ENCODE results near the gene RIPK1. TPM values are rescaled to one million over a fixed set of nuclear protein-coding genes. Genes with fewer than 3 reads are reported as not detected.
"Not testable (repeated sequence)": the region's sequence is repeated elsewhere in the genome, so short reads cannot be mapped to it uniquely, and the experiment has no call there.

Gene RIPK1
- total RNA-seq, 4 donors from 2014 or later: 26.2 to 33.5 (median 29.0) TPM

- H3K4me3 ChIP-seq (replicated peaks in 1 of 3): peak overlapping the region in 1 of 3 donors; percentile 16
- no peaks in the 10 kb centered on the region for H3K27me3 ChIP-seq
- 67 to 70% methylated on average over 26 of the region's 26 CpGs for WGBS, 2 donors
- no peak for DNase-seq
- peak overlapping the region; percentile 34 to 83 (median 70) for H3K27ac ChIP-seq
- no peaks in the 10 kb centered on the region for H3K36me3 ChIP-seq
- intact Hi-C loops (cut with DNase I): no loop called here
- no peaks in the 10 kb centered on the region for H3K9me3 ChIP-seq
- peaks cover 9 to 18% of the 10 kb centered on the region in 2 donors for H3K4me1 ChIP-seq
- TF ChIP-seq POLR2A (IDR thresholded peaks at IDR 0.05): no peak
- TF ChIP-seq CTCF (IDR thresholded peaks at IDR 0.05): no peak
Measured at GRCh38 chr6:3022765-3023662, 45.3 kb upstream of the RIPK1 start.

- Histone ChIP-seq H3K36me3 (no peaks in the 10 kb centered on the region), H3K27ac (peak overlapping the region; percentile 62 to 83 (median 70)), H3K4me3 (replicated peaks in 1 of 3) (peak overlapping the region in 1 of 3 donors; percentile 16), H3K9me3 (no peaks in the 10 kb centered on the region), H3K27me3 (no peaks in the 10 kb centered on the region), H3K4me1 (peaks cover 9 to 18% of the 10 kb centered on the region in 2 donors)
- peak; percentile 81 to 87 for DNase-seq
- intact Hi-C loops (cut with DNase I): no loop called here
- 48 to 59% methylated on average over 24 to 32 of the region's 32 CpGs for WGBS, 2 donors
- peak in 1 of 2 donors; percentile 58 for TF ChIP-seq POLR2A (IDR thresholded peaks at IDR 0.05)
- TF ChIP-seq CTCF (IDR thresholded peaks at IDR 0.05): no peak
Measured at GRCh38 chr6:3023663-3024483, 44.4 kb upstream of the RIPK1 start.

GRCh38 chr6:3026791-3027626 lies 41.3 kb upstream of the RIPK1 start:
- intact Hi-C loops (cut with DNase I): no loop called here
- Histone ChIP-seq H3K27ac (no peak overlapping the region), H3K9me3 (no peaks in the 10 kb centered on the region), H3K36me3 (no peaks in the 10 kb centered on the region), H3K4me3 (replicated peaks in 1 of 3) (no peak overlapping the region), H3K4me1 (peaks cover 9 to 21% of the 10 kb centered on the region in 2 donors), H3K27me3 (no peaks in the 10 kb centered on the region)
- no peak for TF ChIP-seq POLR2A (IDR thresholded peaks at IDR 0.05)
- no peak for TF ChIP-seq CTCF (IDR thresholded peaks at IDR 0.05)
- DNase-seq: no peak
- WGBS, 2 donors: 70 to 86% methylated on average over 13 to 17 of the region's 20 CpGs

- H3K27me3 ChIP-seq; H3K9me3 ChIP-seq; H3K27ac ChIP-seq; DNase-seq; intact Hi-C loops (cut with DNase I); H3K4me3 ChIP-seq (replicated peaks in 1 of 3); H3K36me3 ChIP-seq: not testable (repeated sequence)
- WGBS, 2 donors: 69 to 83% methylated on average over 4 to 5 of the region's 5 CpGs
- H3K4me1 ChIP-seq: peaks cover 9 to 21% of the 10 kb centered on the region in 2 donors
Measured at GRCh38 chr6:3028156-3028555, 40.1 kb upstream of the RIPK1 start.

Measured in thyroid gland (tissue), 4 donors.